WTC11 (cell line): Measurements from ENCODE around the gene NDE1. TPM values are rescaled to one million over a fixed set of nuclear protein-coding genes. Genes with fewer than 3 reads are reported as not detected.

Experiments
- ATAC-seq: fragments of 200-7000 bp; cut with Tn5 transposase; 2 replicates; pipeline ENCODE4 v1.10.0; 2021; ENCODE audit warnings: mild to moderate bottlenecking, moderate library complexity
- CTCF ChIA-PET: fragments of 300-600 bp; sonication (Branson Sonifier 250); formaldehyde crosslinking; loops from one replicate; lab custom pipeline; 2021; ENCODE audit warnings: antibody characterized with exemption; lab: Charles Lee
- POLR2A ChIA-PET: fragments of 350-600 bp; sonication (Branson Sonifier 250); formaldehyde crosslinking; loops from one replicate; lab custom pipeline; 2021; ENCODE audit warnings: antibody characterized with exemption; lab: Charles Lee
- DNase-seq: peaks from one replicate; pipeline ENCODE4 v3.0.0; 2021; ENCODE audit warnings: low spot score
- H3K27ac Mint-ChIP-seq: 2 replicates; pipeline ENCODE4 v1.8.0; 2021; ENCODE audit warnings: mixed read lengths
- H3K27me3 Mint-ChIP-seq: 2 replicates; pipeline ENCODE4 v1.8.0; 2021; ENCODE audit warnings: low read depth, mild to moderate bottlenecking, moderate library complexity, mixed read lengths
- H3K36me3 Mint-ChIP-seq: 2 replicates; pipeline ENCODE4 v1.8.0; 2021; ENCODE audit warnings: mixed read lengths
- H3K4me1 Mint-ChIP-seq: 2 replicates; pipeline ENCODE4 v1.8.0; 2022; ENCODE audit warnings: mixed read lengths
- H3K4me3 Mint-ChIP-seq: 2 replicates; pipeline ENCODE4 v1.8.0; 2021; ENCODE audit warnings: mild to moderate bottlenecking, moderate library complexity, mixed read lengths
- H3K9me3 Mint-ChIP-seq: 2 replicates; pipeline ENCODE4 v1.8.0; 2021; ENCODE audit warnings: mixed read lengths
- ARID4B ChIP-seq: sonication (generic); formaldehyde crosslinking; IDR thresholded peaks from 2 replicates; pipeline ENCODE4 v1.8.0; 2023; ENCODE audit warnings: missing genetic modification reagents, mild to moderate bottlenecking, borderline replicate concordance
- ATF1 ChIP-seq: sonication (generic); formaldehyde crosslinking; IDR thresholded peaks from 2 replicates; pipeline ENCODE4 v1.8.1; 2023; ENCODE audit warnings: mild to moderate bottlenecking, moderate library complexity, missing genetic modification reagents
- CREB1 ChIP-seq: sonication (generic); formaldehyde crosslinking; IDR thresholded peaks from 2 replicates; pipeline ENCODE4 v1.8.0; 2023; ENCODE audit warnings: mild to moderate bottlenecking, missing genetic modification reagents
- ELF4 ChIP-seq: sonication (generic); formaldehyde crosslinking; IDR thresholded peaks from 2 replicates; pipeline ENCODE4 v1.8.1; 2022; ENCODE audit warnings: low read depth, mild to moderate bottlenecking, moderate library complexity, missing genetic modification reagents
- FOXP1 ChIP-seq: sonication (generic); formaldehyde crosslinking; IDR thresholded peaks from 2 replicates; pipeline ENCODE4 v1.8.0; 2022; ENCODE audit warnings: missing genetic modification reagents, mild to moderate bottlenecking, moderate library complexity, borderline replicate concordance
- IRF2 ChIP-seq: sonication (generic); formaldehyde crosslinking; IDR thresholded peaks from 2 replicates; pipeline ENCODE4 v1.8.0; 2022; ENCODE audit warnings: low read depth, missing genetic modification reagents, borderline replicate concordance
- JUN ChIP-seq: sonication (generic); formaldehyde crosslinking; IDR thresholded peaks from 2 replicates; pipeline ENCODE4 v1.8.0; 2023; ENCODE audit warnings: mild to moderate bottlenecking, missing genetic modification reagents
- MLX ChIP-seq: sonication (generic); formaldehyde crosslinking; IDR thresholded peaks from 2 replicates; pipeline ENCODE4 v1.8.1; 2023; ENCODE audit warnings: mild to moderate bottlenecking, missing genetic modification reagents, moderate library complexity
- MXD4 ChIP-seq: fragments of 250-450 bp; sonication (Bioruptor Pico); IDR thresholded peaks from 2 replicates; pipeline ENCODE4 v1.8.0; 2021; ENCODE audit warnings: mild to moderate bottlenecking, moderate library complexity, borderline replicate concordance
- SOX15 ChIP-seq: fragments of 250-450 bp; sonication (Bioruptor Pico); IDR thresholded peaks from 2 replicates; pipeline ENCODE4 v1.9.0; 2021; ENCODE audit warnings: mild to moderate bottlenecking
- STAT6 ChIP-seq: sonication (generic); formaldehyde crosslinking; conservative IDR thresholded peaks from 2 replicates; pipeline ENCODE4 v1.8.1; 2023; ENCODE audit warnings: mild to moderate bottlenecking, low read depth, missing genetic modification reagents, moderate library complexity
- TP53 ChIP-seq: sonication (generic); formaldehyde crosslinking; IDR thresholded peaks from 2 replicates; pipeline ENCODE4 v1.8.1; 2023; ENCODE audit warnings: mild to moderate bottlenecking, missing genetic modification reagents
- USF1 ChIP-seq: sonication (generic); formaldehyde crosslinking; IDR thresholded peaks from 2 replicates; pipeline ENCODE4 v1.8.0; 2022; ENCODE audit warnings: mild to moderate bottlenecking, missing genetic modification reagents
- USF2 ChIP-seq: sonication (generic); formaldehyde crosslinking; IDR thresholded peaks from 2 replicates; pipeline ENCODE4 v1.8.1; 2023; ENCODE audit warnings: mild to moderate bottlenecking, missing genetic modification reagents, moderate library complexity
- ZBTB43 ChIP-seq: sonication (generic); formaldehyde crosslinking; IDR thresholded peaks from 2 replicates; pipeline ENCODE4 v1.8.1; 2023; ENCODE audit warnings: mild to moderate bottlenecking, missing genetic modification reagents
- ZNF396 ChIP-seq: fragments of 250-450 bp; sonication (Bioruptor Pico); IDR thresholded peaks from 2 replicates; pipeline ENCODE4 v1.8.0; 2021; ENCODE audit warnings: mild to moderate bottlenecking, moderate library complexity, borderline replicate concordance
- total RNA-seq: library from RNA; stranded (reverse); gene quantifications from 3 replicates; pipeline ENCODE4 v1.2.3, GENCODE V29; 2021

The NDE1 gene
- total RNA-seq, 1 experiment from 2014 or later, result 39.4 TPM

- H3K4me1 Mint-ChIP-seq, result no peaks in the 10 kb centered on the region
- H3K36me3 Mint-ChIP-seq, result peaks cover 47% of the 10 kb centered on the region
- ChIA-PET POLR2A (no interaction called here), CTCF (interaction anchor here (0.6 to 1.4 kb wide), 2 partner anchors 12 to 122 kb away, joined by 3 to 7 read pairs; no protein-coding TSS in a partner anchor)
- no peak overlapping the region for H3K27ac Mint-ChIP-seq
- no peaks in the 10 kb centered on the region for H3K9me3 Mint-ChIP-seq
- ATAC-seq, result no peak
- H3K27me3 Mint-ChIP-seq, result no peaks in the 10 kb centered on the region; the same call in 1 of the 2 replicates
- no peak for TF ChIP-seq MLX (CRISPR knock-in tag)
- no peak for TF ChIP-seq ZNF396 (CRISPR knock-in tag)
- no peak for TF ChIP-seq ATF1 (CRISPR knock-in tag)
- TF ChIP-seq SOX15 (CRISPR knock-in tag), result no peak
- TF ChIP-seq ELF4, result no peak
- TF ChIP-seq ARID4B (CRISPR knock-in tag), result no peak
- TF ChIP-seq, all 79 proteins: peak for 0
- H3K4me3 Mint-ChIP-seq, result no peak overlapping the region
- no peak for DNase-seq
Measured at GRCh38 chr16:15694499-15694898, 44.5 kb downstream of the NDE1 start.

GRCh38 chr16:15699819-15700218 is 49.8 kb downstream of the NDE1 start:
- POLR2A ChIA-PET, result no interaction called here
- CTCF ChIA-PET, result no interaction called here
- Mint-ChIP-seq H3K9me3 (no peaks in the 10 kb centered on the region), H3K36me3 (peaks cover 38% of the 10 kb centered on the region), H3K27me3 (no peaks in the 10 kb centered on the region), H3K27ac (no peak overlapping the region), H3K4me1 (no peaks in the 10 kb centered on the region), H3K4me3 (no peak overlapping the region)
- no peak for TF ChIP-seq IRF2 (CRISPR knock-in tag)
- TF ChIP-seq MXD4 (CRISPR knock-in tag), result no peak
- TF ChIP-seq FOXP1 (CRISPR knock-in tag), result no peak
- TF ChIP-seq ZBTB43 (CRISPR knock-in tag), result no peak
- no peak for TF ChIP-seq USF2 (CRISPR knock-in tag)
- no peak for TF ChIP-seq TP53 (CRISPR knock-in tag)
- no peak for TF ChIP-seq ARID4B (CRISPR knock-in tag)
- TF ChIP-seq CREB1, result no peak
- TF ChIP-seq STAT6 (CRISPR knock-in tag), result no peak
- no peak for TF ChIP-seq JUN (CRISPR knock-in tag)
- TF ChIP-seq USF1 (CRISPR knock-in tag), result no peak
- ATAC-seq, result no peak
- DNase-seq, result no peak
